Measurements from ENCODE around the gene S100A12.

Gene S100A12

DNA sequence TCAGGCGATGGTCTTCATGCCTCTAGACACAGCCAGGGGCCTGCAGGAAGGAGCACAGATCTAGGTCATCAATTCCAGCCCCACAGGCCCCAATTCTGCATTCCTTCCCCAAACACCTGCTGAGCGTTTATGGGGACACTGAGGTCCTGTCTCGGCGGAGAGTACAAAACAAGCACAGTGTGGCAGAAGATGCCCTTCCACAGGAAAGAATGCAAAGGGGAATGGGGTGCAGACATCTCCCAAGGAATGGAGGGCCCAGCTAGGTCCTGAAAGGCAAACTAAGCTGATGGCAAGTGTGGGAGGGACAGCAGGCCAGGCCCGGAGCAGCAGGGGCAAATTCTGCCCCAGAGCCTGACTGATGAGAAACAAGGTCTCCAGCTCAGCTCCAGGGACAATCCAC, 19.0 kb upstream of the S100A12 start:
- DNase-seq (ENCODE audit: low read depth), result no peak
- TF ChIP-seq, protein P1, sequence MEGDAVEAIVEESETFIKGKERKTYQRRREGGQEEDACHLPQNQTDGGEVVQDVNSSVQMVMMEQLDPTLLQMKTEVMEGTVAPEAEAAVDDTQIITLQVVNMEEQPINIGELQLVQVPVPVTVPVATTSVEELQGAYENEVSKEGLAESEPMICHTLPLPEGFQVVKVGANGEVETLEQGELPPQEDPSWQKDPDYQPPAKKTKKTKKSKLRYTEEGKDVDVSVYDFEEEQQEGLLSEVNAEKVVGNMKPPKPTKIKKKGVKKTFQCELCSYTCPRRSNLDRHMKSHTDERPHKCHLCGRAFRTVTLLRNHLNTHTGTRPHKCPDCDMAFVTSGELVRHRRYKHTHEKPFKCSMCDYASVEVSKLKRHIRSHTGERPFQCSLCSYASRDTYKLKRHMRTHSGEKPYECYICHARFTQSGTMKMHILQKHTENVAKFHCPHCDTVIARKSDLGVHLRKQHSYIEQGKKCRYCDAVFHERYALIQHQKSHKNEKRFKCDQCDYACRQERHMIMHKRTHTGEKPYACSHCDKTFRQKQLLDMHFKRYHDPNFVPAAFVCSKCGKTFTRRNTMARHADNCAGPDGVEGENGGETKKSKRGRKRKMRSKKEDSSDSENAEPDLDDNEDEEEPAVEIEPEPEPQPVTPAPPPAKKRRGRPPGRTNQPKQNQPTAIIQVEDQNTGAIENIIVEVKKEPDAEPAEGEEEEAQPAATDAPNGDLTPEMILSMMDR (IDR thresholded peaks at IDR 0.05; ENCODE audit: control insufficient read depth, insufficient read depth, low read depth, low read length, missing control alignments), result no peak
- no peak overlapping the region for H3K4me3 ChIP-seq (ENCODE audit: control insufficient read depth, low read depth, low read length)

DNA sequence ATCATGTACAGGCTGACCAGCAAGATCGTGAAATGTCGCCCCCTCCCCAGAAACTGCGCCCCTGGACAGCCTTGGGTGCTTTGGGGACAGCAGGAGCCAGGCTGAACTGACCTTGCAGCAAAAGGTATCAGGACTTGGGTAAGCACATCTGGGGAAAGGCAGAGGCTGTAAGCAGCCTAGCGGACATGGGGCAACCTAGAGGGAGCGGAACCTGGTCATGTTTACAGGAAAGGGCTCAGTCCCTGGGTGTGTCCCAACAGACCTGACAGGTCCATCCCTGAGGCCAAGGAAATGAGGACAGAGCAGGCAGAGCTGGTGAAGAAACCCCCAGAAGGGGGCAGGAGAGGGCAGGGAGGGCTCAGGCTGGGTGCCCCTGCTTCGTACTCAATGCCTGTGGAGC, 18.5 kb upstream of the S100A12 start:
- TF ChIP-seq, protein P1 (IDR thresholded peaks at IDR 0.05; ENCODE audit: control insufficient read depth, insufficient read depth, low read depth, low read length, missing control alignments), result no peak
- no peak for DNase-seq (ENCODE audit: low read depth)
- no peak overlapping the region for H3K4me3 ChIP-seq (ENCODE audit: control insufficient read depth, low read depth, low read length)

GRCh38 chr1:153392822-153393221, 17.4 kb upstream of the S100A12 start:
- no peak overlapping the region for H3K4me3 ChIP-seq (ENCODE audit: control insufficient read depth, low read depth, low read length)
- TF ChIP-seq, protein P1 (IDR thresholded peaks at IDR 0.05; ENCODE audit: control insufficient read depth, insufficient read depth, low read depth, low read length, missing control alignments), result no peak
- DNase-seq (ENCODE audit: low read depth), result no peak

DNA sequence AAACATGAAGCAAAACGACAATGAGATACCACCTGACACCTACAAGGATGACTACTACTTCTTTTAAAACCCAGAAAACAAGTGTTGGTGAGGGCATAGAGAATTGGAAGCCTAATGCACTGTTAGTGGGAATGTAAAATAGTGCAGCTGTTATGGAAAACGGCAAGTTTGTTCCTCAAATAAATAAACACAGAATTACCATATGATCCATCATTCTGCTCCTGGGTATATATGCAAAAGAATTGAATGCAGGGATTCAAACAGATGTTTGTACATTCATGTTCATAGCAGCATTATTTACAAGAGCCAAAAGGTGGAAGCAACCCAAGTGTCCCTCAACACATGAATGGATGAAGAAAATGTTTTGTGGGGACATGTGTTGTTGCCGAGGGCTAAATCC, 16.8 kb upstream of the S100A12 start:
- no peak overlapping the region for H3K4me3 ChIP-seq (ENCODE audit: control insufficient read depth, low read depth, low read length)
- TF ChIP-seq, protein P1 (IDR thresholded peaks at IDR 0.05; ENCODE audit: control insufficient read depth, insufficient read depth, low read depth, low read length, missing control alignments), result no peak
- no peak for DNase-seq (ENCODE audit: low read depth)

DNA sequence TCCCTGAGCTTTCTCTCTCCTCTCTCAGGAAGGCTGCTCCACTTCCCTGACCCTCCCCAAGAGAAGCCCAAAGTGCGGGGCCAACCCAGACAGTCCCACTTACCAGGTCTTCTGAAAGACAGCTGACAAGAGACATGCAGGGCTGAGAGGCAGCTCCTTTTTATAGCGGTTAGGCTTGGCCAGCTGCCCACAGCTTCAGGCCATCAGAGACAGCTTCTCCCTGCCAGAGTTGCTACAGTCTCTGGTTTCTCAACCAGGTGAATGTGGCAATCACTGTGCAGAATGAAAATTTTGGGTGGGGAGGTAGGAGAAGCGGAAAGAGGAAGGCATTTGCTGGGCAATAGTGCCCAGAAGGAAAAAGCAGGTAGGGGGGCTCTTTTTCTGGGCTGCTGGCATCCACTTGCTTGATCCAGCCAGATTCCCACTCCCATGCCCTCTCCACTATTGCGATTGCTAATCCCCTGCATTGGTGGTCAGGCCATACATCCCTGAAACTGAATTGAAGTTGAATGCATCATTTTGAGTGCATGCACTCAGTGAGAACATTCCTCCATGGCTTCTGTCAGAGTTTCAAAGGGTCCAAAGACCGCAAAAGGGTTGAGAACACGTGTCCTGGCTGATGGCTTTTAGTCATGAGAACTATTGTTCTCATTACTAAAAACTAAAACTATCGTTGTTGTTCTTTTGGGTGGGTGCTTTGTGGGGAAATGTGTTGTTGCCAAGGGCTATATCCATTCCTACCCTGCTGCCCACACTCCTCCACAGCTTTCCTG, 15.7 kb upstream of the S100A12 start, which contains the start of gene S100A8:
Gene S100A8 (minus strand): TSS at position 136 of the 773 bp plus-strand sequence. CDS start 538 bp downstream, outside the sequence.
- TF ChIP-seq, protein P1 (IDR thresholded peaks at IDR 0.05; ENCODE audit: control insufficient read depth, insufficient read depth, low read depth, low read length, missing control alignments), result no peak
- no peak for DNase-seq (ENCODE audit: low read depth)
- no peak within 1 kb of the TSS for H3K4me3 ChIP-seq (ENCODE audit: control insufficient read depth, low read depth, low read length)

- no peak for DNase-seq (ENCODE audit: low read depth)
- TF ChIP-seq, protein P1 (IDR thresholded peaks at IDR 0.05; ENCODE audit: control insufficient read depth, insufficient read depth, low read depth, low read length, missing control alignments), result no peak
- H3K4me3 ChIP-seq (ENCODE audit: control insufficient read depth, low read depth, low read length), result no peak overlapping the region
Measured at GRCh38 chr1:153389973-153390879, 14.8 kb upstream of the S100A12 start.

Data from AG09309 (cell line).